HT-29 (cell line): ENCODE measurements around the gene CEACAM21. TPM values are rescaled to one million over a fixed set of nuclear protein-coding genes. Genes with fewer than 3 reads are reported as not detected.

ENCODE experiments used
- DNase-seq: peaks from one replicate; pipeline ENCODE4 v3.0.0-alpha.2; 2015; ENCODE audit warnings: low spot score
- total RNA-seq: library from RNA; depleted of rRNA; stranded (reverse); fragments of >200 nt; shearing (Covaris generic); gene quantifications from 2 replicates; pipeline ENCODE4 v1.2.3, GENCODE V29; 2014; rRNA removed

Gene CEACAM21
- not detected in 2 replicates for total RNA-seq

GRCh38 chr19:41575998-41576397 is at the start of gene CEACAM21:
Gene CEACAM21 (plus strand): TSS chr19:41576166. CDS start chr19:41576275, 109 bp downstream.
- no peak for DNase-seq

GRCh38 chr19:41527089-41527488 is 48.9 kb upstream of the CEACAM21 start:
- DNase-seq, result no peak

GRCh38 chr19:41528106-41528505 is 47.9 kb upstream of the CEACAM21 start:
- no peak for DNase-seq

GRCh38 chr19:41529484-41530183 is 46.3 kb upstream of the CEACAM21 start:
- no peak for DNase-seq

- no peak for DNase-seq
These were observed 45.8 kb upstream of the CEACAM21 start for GRCh38 chr19:41530184-41530534.

GRCh38 chr19:41530761-41531301 is 45.1 kb upstream of the CEACAM21 start:
- DNase-seq, result no peak

GRCh38 chr19:41531438-41532311 is 44.3 kb upstream of the CEACAM21 start:
- DNase-seq, result peak; percentile 35

GRCh38 chr19:41532526-41532925 is 43.4 kb upstream of the CEACAM21 start:
- no peak for DNase-seq

- no peak for DNase-seq
These were observed 42.2 kb upstream of the CEACAM21 start for GRCh38 chr19:41533671-41534215.

- DNase-seq, result no peak
These were observed 40.8 kb upstream of the CEACAM21 start for GRCh38 chr19:41535029-41535622.

GRCh38 chr19:41537789-41538188 is 38.2 kb upstream of the CEACAM21 start:
- peak; percentile 54 for DNase-seq

GRCh38 chr19:41540041-41540695 is 35.8 kb upstream of the CEACAM21 start:
- no peak for DNase-seq

GRCh38 chr19:41541990-41542584 is 33.9 kb upstream of the CEACAM21 start:
- DNase-seq, result peak; percentile 87

GRCh38 chr19:41542622-41543021 is 33.3 kb upstream of the CEACAM21 start:
- DNase-seq, result no peak

GRCh38 chr19:41543582-41543981 is 32.4 kb upstream of the CEACAM21 start:
- no peak for DNase-seq

GRCh38 chr19:41545547-41545946 is 30.4 kb upstream of the CEACAM21 start:
- no peak for DNase-seq

GRCh38 chr19:41546386-41546789 is 29.6 kb upstream of the CEACAM21 start:
- DNase-seq, result no peak

GRCh38 chr19:41546961-41547360 is 29.0 kb upstream of the CEACAM21 start:
- DNase-seq, result no peak

- no peak for DNase-seq
These were observed 28.4 kb upstream of the CEACAM21 start for GRCh38 chr19:41547569-41547968.

GRCh38 chr19:41548047-41548446 is 27.9 kb upstream of the CEACAM21 start:
- no peak for DNase-seq
